HK-2 (cell line): ENCODE data around the gene DIP2C.
A peak's percentile ranks its signal among the peaks of the same experiment; 100 is the strongest.
"Not testable (repeated sequence)": the region's sequence is repeated elsewhere in the genome, so short reads cannot be mapped to it uniquely, and the experiment has no call there.

Experiments
- DNase-seq: peaks from one replicate; pipeline ENCODE4 v3.0.0-alpha.2; 2018; ENCODE audit not compliant: unreplicated experiment

The DIP2C gene

DNA sequence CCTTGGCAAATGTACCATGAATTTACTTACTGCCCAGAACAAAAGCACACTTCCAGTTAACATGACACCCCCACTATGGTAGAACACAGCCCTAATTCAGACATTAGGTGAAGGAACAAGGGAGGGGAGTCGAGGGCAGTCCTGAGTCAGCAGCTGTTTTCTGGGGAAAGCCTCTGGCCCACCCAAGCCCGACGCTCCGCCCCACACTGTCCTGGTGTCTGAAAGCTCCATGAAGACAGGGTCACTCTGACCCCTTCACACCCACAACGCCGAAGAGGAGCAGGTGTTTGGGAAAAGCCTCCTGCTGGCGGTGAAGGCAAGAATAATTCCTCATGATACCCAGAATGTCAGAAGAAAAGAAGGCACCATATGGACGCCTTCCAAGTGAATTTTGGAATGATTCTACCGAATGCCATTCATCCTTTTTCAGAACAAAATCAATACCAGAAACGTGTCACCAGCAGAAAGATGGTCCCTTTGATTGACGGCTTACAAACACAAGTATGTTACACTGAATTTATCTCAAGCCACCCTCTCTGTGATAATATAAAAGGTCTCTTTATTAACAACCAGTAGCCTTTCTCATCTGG is 172.1 kb downstream of the DIP2C start:
- no peak for DNase-seq

DNA sequence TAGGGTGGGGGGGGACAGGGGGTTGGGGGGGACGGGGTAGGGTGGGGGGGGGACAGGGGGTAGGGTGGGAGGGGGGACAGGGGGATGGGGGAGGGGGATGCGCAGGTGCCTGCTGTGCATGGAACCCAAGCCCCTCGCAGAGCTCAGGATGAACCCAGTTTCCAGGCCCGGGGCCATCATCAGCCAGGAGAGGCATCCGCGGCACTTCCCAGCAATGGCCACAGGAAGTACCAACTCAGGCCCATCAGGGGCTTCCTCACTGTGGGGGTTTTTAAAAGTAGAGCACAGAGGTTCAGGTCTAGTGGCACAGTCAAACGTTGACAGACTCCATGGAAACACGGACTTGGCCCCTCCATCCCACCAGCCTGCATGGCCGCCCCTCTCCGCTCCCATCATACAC is 172.7 kb downstream of the DIP2C start:
- DNase-seq, result no peak

DNA sequence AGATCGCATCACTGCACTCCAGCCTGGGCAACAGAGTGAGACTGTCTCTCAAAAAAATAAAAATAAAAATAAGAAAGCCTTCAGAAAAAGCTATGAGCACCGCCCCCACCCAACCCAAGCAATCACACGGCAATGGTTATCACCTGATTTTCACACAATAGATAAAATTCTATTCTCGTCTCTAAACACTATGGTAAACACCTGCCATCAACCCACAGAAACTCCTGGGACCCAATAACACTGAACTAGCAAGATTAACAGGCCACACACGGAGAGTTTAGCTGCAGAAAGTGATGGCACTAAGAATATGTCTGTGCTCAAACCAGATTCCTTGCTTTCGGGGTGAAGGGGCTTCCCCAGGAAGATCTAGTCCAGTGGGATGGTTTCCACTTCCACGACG is 173.8 kb downstream of the DIP2C start:
- DNase-seq, result no peak

DNA sequence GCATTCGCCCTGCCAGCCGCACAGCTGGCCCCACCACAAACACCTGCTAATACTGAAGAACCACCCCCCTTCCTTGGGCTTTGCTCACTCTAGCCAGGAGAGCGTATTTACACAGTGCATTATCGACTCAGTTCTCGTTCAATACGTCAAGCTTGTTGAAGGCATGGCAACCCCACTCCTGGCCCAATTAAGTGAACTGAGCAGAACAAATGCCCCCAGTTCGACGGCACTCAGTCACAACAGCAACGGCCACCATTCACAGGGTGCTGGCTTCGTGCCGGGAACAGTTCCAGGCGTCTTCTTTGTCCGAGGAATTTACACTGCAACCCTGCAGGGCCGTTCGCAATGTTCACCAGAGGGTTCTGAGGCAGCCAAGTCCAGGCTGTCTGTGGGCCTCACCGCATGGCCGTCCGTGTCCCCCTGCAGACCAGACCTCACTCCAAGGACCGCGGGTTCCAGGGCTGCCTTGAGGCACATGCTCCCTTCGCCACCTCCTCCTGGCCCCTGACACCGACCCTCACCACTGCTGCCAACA is 175.3 kb downstream of the DIP2C start:
- DNase-seq, result no peak

DNA sequence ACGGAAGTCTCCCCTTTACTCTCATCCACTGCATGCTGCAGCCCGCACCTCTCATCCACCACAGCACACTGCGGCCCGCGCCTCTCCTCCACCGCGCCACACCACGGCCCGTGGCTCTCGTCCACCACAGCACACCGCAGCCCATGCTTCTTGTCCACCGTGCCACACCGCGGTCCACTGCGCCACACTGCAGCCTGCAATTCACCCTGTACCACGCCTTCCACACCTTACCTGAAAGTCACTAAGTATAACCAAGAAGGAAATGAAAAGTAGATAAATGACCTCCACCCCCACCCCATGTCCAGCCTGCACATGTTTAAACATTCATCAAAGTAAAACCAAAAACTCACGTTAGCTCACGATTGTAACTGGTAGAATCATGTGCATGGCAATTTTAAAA is 176.1 kb downstream of the DIP2C start:
- DNase-seq, result no peak

DNA sequence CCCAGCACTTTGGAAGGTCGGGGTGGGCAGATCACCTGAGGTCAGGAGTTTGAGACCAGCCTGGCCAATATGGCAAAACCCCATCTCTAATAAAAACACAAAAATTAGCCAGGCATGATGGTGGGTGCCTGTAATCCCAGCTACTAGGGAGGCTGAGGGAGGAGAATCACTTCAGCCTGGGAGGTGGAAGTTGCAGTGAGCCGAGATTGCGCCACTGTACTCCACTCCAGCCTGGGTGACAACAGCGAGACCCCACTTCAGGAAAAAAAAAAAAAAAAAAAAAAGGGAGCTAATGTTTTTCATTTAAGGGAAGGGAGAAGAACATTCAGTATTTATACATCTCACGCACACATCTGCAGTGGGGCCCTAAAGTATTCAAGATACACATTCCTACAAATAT is 176.8 kb downstream of the DIP2C start:
- not testable (repeated sequence) for DNase-seq

DNA sequence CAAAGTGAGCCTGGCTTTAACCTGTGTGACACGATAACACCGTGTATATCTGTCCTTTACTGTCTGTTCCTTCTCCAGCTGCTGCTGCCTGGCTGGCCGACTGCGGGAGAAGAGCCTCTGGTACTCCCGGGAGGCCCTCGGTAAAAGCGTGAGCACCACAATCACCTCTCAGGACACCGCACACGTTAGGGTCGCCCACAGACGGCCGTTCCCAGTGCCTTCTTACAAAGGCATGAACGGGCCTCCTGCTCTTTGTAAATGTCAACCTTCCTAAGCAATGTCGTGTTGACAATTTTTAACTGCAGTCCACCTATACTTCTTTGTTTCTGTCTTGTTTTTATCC is 177.6 kb downstream of the DIP2C start:
- DNase-seq, result no peak

DNA sequence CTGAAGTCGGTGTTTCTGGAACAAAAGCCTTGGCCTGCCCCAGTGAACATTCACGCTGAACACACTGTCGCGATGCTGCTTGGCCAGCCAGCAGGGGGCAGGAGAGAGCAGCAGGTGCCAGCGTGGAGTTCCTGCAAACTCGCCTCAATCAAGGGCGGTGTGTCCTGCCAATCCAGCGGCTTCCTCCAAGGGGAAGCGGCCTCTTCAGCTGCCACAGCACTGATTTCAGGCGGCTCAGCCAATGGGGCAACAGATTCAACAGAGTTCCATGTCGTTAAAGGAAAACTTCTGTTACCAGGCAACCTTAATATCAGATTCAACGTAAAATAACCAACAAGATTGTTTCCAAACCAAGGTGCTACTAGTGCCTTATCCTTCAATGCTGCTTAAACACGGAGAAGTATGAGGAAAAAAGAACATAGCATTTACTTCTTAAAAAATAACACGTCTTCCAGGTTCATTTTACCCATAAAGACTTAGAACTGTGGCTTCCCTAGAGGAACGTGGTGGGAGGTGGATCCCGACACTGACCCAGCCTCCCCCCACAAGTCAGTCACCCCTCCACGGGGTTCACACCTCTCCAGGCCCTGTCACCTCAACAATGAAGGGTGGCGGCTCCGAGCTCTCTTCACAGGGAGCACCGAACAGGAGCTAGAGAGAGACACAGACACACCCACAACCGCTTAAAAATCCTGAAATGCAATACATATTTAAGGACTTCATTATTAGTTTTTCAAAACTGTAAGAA is 178.2 kb downstream of the DIP2C start:
- DNase-seq, result peak; percentile 90

DNA sequence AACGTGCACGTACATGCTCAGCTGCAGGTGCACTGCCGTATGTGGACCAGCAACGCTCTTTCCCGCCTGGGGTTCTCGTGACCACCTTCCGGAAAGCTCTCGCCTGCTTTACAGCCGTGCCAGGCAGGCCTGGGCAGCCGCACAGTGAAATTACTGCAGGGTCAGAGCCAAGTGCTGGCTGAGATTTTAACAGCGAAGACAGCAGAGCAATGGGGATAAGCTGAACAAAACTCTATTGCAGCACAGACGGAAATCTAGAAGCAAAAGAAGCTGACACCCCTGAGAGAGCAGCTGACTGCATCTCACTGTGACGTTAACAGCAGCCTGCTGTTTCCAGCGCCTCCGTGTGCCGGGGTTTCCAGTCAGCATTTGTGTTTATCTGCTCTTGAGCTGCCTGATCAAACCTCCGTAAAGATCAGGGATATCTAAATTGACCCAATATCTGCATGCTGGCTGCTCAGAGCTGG is 179.0 kb downstream of the DIP2C start:
- no peak for DNase-seq

DNA sequence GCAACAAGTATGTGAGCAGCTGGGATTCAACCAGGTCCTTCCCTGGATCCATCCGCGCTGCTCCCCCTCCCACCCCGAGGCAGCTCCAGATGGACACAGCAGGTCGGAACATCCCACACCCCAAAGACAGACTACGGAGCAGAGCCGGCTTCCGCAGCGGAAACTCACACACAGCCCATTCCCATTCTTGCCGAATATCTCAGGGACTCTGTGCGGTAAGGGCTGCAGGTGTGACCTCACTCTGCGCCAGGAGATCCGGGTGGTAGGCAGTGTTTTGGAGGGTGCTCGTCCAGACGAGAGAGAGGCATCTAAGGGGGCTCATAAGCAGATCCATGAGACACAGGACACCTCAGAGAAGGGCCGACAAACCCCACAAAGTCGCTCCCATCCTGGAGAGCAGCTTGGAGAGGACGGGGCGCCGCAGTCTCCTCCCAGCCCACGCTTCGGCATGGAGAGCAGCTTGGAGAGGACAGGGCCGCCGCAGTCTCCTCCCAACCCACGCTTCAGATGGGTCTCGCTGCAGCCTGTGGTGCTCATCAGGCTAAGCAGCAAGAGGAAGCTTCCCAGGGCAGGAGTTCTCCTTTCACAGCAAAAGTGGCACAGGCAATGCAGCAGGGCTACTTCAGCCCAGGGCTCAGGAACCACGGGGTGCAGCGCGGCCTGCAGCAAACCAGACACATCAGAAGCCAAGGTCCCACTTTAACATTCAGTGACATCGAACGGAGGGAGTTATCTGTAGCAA is 179.9 kb downstream of the DIP2C start:
- no peak for DNase-seq

DNA sequence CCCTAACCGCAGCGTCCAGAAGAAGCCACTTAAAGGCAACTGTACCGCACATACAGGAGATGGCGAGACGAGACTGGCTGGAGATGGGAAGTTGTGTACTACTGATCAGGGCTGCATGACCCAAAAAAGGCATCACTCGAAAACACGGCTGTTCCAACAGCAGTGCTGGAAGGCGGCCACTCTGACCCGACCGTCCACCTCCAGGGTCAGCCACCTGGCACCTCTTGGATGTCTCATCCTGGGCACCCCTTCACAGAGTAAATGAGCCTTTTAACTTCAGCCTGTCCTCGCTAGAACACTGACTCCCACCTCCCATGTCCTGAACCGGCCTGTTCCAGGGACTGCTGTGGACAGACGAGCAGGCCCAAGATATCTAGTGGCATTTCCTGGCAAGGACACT is 180.7 kb downstream of the DIP2C start:
- no peak for DNase-seq

DNA sequence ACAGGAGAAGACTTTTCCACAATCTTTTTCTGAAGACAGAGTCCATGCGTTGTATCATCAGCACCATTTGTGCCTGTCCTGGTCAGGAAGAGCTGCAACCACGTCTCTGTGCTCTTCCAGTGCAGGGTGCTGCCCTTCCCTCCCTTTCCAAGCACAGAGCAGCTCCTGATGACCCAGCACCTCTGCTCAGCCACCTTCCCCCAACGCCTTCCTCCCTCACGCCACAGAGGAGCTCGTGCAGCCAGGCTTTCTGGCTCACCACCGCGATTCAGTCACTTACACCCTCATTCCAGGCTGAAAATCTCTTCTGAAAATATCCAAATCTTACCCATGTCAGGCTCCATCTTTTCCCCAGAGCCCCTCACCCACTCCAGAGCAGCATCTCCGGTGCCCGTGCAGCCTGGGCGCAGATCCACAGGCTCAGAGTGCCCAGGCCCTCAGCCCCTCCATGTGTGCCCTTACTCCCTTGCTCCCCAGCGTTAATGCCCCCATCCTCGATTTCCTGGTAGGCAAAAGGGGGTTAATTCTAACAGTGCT is 181.5 kb downstream of the DIP2C start:
- DNase-seq, result no peak

DNA sequence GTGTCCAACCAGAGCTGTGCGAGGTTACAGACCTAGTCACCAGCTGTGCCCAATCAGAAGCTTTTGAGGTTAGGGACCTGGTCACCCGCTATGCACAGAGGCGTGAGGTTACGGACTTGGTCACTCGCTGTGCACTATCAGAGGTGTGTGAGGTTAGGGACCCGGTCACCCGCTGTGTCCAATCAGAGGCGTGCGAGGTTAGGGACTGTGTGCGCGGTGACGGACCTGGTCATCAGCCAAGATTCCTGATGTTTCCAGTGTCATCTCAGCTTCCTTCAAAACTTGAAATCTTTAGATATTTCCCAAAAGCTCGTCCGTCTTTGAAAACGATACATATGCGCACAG is 182.1 kb downstream of the DIP2C start:
- DNase-seq, result no peak

DNA sequence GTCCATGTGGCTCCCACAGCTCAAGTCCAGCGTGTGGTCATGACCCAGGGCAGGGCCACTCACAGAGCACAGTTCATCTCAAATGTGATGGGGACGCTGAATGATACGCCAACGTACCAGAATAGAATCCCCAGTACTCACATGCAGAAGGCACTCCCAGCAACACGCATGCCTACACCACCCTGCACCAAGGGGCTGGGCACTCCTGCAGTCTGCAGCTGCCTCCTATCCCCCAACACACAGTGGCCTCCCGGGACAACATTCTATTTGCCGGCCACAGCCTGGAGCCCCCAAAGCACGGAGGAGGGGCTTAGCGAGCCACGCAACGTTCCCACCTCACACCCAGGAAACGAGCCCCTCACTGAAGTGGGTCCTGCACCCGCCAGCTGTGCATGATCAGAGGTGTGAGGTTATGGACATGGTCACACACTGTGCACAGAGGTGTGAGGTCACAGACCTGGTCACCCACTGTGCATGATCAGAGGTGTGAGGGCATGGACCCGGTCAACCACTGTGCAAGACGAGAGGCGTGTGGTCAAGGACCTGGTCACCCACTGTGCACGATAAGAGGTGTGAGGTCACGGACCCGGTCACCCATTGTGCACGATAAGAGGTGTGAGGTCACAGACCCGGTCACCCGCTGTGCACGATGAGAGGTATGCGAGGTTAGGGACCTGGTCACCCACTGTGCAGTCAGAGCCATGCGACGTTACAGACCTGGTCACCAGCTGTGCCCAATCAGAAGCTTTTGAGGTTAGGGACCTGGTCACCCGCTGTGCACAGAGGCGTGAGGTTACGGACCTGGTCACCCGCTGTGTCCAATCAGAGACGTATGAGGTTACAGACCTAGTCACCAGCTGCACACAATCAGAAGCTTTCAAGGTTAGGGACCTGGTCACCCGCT is 182.8 kb downstream of the DIP2C start:
- DNase-seq, result no peak

DNA sequence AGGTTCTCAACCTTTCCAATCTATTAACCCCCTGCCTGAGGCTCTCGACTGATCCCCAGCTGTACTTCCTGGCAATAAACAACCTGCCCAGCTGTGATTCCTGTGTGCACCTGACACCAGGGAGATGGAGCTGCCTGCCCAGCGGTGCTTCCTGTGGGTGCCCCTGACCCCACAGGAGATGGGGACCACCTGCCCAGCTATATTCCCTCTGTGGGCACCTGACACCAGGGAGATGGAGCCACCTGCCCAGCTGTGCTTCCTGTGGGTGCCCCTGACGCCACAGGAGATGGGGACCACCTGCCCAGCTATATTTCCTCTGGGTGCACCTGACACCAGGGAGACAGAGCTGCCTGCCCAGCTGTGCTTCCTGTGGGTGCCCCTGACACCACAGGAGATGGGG is 184.0 kb downstream of the DIP2C start:
- DNase-seq, result no peak

DNA sequence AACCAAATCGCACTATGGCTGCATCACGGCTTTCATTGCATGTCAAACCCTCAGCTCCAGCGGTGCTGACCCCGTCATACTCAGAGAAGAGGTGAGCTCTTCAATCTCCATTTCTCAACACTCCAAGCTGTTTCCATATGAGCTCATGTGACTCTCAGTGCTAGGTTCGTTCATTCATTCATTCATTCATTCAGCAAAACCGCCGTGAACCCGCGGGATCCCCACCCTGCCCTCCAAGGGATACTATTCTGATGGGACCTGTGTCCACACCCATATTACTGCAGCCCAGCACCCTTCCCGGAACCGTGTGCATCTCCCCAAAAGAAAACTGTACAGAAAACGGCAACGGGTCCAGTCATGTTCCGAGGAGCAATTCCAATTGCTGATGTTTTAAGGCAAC is 184.7 kb downstream of the DIP2C start:
- DNase-seq, result no peak

DNA sequence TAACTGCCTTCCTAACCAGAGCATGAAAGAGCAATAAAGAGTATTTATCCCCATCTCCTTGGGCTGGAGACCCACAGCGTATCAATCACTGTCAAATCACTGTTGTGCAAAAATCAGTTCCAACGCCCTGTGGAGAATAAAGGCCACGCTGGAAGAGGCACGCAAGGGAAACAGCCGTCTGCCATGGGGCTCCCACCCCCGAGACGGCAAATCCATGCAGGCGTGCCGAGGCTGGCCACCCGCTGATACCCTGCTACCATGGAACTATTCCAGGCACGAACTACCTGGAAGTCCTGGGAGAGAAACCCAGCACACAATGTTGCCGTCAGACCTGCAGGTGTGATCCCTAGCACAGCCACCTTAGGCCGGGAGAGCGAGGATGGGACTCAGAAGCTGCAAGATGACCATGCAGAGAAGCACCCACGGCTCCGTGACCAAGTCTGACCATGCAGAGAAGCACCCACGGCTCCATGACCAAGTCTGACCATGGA is 185.3 kb downstream of the DIP2C start:
- no peak for DNase-seq

DNA sequence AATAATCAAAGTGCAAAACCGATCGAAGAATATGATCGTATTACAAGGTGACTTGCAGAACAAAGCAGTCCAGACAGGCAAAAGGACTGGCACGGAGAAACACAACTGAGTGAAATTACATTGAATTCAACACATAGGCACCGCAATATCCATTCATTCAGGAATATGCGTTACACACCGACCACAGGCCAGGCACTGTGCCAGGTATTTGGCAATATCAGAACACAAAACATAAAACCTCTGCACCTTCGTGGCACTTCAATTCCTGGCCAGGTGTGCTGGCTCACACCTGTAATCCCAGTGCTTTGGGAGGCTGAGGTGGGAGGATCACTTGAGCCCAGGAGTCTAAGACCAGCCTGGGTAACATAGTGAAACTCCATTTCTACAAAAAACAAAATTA is 187.9 kb downstream of the DIP2C start:
- no peak for DNase-seq

DNA sequence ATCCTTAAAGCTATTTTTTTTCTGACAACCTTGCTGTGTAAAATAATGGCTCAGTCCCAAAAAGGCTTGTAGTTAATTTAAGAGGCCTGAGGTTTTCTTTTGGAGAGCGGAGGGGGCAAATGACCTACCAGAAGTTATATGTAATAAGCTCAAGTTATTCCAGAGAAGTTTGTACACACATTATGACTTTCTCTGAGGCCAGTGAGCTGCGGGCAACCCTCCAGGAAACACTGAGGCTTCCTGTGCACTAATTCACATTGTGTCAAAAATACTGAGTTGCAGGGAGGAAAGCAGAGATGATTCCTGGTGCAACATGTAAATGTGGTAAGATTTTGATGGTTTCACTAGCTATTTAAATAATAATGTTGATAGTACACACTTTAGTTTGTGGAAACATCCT is 188.6 kb downstream of the DIP2C start:
- no peak for DNase-seq

DNA sequence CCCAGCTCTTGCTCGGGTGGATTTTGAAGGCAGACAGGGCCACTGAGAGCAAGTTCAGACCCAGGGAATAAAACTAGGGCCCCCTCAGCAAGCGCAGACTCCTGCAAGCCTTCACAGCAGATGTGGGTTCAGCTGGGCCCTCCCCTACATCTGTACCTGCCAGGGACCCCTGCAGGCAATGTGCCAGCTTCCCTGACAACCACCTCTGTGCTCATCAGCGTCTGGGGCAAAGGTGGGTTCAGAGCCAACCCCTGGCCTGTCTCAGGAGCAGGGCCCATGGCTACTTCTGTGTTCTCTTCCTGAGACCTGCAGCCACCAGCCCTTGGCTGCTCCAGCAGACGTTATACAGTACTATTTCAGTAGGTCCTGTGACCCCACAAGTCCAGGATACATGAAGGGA is 189.5 kb downstream of the DIP2C start:
- DNase-seq, result no peak

DNA sequence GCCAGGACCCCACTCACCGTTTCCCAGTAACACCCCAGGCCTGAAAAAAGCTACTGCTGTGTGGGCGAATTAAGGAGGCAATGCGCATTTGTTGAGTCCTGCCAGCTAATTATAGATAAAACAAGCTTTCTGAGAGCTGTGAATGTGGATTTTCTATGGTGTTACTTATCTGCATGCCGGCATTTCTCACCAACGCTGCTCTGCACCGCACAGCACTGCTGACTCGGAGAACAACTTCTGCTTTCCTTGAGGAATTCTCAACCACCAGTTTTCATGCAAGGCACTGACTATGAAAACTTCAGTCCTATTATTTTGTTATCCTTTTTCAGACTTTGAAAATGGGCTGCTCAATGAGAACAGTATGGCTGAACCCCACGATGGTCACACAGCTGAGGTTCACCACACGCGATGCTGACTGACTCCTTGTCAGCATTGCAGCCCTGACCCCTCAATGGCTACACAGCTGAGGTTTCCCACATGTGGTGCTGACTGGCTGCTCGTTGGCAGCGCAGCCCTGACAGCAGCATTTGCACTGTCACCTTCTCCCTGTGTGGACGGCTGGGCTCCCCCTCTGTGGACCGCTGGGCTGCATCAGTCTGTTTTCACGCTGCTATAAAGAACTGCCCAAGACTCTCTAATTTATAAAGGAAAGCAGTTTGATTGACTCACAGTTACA is 190.6 kb downstream of the DIP2C start:
- DNase-seq, result no peak
